ENCODE results near the gene DCXR.

GRCh38 chr17:82085031-82085861, 47.7 kb upstream of the DCXR start:
- TF ChIP-seq CTCF (IDR thresholded peaks at IDR 0.05) (no peak), POLR2A (IDR thresholded peaks at IDR 0.05) (no peak)
